Hypothalamus (tissue), 51 donors: ENCODE data around the gene PSMB7.
A peak's percentile ranks its signal among the peaks of the same experiment; 100 is the strongest.

Experiments used
- DNase-seq, 51 donors: peaks; one replicate each; lab custom pipeline; 2025; lab: John Stamatoyannopoulos, UW

Gene PSMB7

GRCh38 chr9:124359855-124360678 is 55.2 kb downstream of the PSMB7 start:
- DNase-seq: no peak

DNA sequence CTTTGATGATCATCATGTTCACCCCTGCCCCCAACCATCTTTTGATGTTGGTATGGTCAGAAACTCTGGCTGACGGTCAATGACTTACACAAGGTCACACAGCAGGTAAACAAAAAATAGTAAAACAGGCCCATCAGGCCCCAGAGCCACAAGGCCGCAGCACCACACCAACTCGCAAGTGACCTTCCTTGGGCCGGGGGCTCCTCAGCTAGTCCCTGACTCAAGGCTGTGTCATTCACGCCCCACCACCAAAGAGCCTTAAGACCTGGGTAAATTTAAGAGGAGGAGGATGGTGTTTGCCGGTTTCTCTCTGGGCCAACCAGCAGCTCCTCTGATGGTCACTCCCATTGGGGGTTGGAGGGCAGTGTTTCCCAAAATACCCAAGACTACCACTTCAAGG is 55.8 kb downstream of the PSMB7 start:
- DNase-seq: no peak

DNA sequence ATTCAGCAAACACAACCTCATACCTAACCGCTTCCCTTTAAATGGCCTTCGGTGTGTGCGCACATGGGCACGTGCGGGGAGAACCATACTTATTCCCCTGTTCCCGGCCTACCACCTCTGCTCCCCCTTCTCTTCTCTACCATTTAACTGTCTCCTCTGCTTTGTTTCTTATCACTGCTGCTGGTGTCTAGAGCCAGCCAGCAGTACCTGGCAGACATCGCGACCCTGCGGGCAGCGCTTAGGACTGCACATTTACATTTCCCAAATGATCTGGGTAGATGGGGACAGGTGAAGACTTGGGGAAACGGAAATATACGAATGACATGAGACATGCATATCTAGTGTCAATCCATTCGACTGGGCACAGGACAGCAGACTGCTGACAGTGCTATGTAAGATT is 56.6 kb downstream of the PSMB7 start:
- no peak for DNase-seq

DNA sequence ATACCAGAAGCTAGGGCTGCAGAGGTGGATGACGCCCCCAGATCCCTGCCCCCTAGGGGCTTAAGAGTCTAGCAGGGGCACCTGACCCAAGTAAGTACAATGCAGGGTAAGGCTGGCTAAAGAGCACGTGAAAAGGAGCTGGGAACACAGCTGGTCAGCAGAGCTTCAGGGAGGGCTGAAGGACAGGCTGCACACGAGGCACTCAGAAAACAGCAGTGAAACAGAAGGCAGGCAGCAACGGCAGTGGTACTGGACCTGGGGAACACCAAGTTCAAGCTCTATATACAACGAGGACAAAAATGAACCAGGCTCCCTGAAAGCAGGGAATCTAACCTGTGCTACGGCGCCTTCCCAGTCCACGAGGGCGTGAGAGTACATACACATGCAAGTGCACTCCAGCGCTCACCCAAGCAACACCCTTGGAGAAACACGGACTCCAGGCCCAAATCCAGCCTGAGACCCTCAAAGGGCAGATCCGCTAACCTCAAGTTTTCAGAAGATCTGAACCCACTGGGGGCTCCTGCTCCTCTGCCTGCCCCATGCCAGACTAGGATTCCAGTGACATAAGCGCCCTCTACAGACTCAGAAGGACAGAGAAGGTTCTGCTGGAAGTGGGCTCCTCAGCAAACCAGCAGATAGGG is 57.4 kb downstream of the PSMB7 start:
- DNase-seq: no peak

DNA sequence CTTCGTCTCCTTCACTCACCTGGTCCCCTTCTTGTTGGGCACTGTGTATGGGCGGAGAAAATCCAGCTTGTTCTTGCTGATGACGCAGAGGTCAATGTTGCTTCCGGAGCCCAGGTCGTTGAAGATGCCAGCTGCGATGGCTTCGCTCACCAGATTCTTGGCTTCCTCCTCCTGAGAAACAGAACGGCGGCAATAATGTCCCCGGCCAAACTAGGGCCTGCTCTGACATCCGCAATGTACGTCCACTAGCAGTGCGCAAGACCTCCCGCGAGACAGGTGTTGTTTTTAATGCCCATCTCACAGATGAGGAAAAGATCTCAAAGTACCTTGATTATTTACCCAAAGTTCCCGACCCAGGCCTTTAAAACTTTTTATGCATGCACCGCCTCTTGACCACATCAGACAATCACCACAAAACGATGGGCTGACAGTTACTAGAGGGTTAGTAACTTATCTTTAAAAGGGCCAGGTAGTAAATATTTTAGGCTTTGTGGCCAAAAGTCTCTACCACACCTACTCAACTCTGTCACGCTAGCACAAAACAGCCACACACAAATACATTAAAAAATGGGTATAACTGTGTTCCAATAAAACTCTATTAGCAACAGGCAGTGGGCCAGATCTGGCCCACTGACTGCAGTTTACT is 58.4 kb downstream of the PSMB7 start:
- no peak for DNase-seq

- no peak for DNase-seq
Observed at GRCh38 chr9:124355941-124356744, 59.1 kb downstream of the PSMB7 start.

GRCh38 chr9:124355039-124355940 is 60.0 kb downstream of the PSMB7 start:
- peak in 5 of 51 donors; percentile 21 to 58 (median 24) for DNase-seq

GRCh38 chr9:124354346-124355038 is 60.8 kb downstream of the PSMB7 start:
- DNase-seq: no peak

- DNase-seq: no peak
Observed at GRCh38 chr9:124353811-124354274, 61.4 kb downstream of the PSMB7 start.

DNA sequence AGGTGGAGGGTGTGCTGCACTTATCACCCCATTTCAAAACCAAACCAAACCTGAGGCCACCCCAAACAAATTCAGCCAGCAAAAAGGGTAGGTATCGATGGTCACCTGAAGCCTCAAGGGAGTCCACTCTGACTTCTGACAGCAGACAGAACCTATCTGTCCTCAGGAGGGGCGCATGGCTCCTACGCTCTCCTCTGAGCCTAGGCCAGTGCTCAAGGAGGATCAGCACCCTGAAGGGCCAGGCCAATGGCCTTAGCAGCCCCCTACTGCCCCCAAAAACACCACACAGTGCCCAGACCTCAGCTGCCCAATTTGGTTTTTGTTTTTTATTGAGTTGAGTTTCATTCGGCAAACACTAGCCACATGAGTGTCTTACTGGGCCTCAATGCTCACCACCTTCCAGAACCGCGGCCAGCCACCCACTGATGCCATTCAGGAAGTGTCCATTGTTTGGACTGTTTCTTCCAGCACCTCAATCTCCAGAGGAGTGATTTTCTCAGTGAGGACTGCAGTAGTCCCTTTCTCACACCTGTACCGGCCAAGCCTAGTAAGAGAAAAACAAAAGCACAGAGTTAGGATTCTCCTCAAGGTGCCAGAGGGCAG is 62.0 kb downstream of the PSMB7 start:
- DNase-seq: no peak

DNA sequence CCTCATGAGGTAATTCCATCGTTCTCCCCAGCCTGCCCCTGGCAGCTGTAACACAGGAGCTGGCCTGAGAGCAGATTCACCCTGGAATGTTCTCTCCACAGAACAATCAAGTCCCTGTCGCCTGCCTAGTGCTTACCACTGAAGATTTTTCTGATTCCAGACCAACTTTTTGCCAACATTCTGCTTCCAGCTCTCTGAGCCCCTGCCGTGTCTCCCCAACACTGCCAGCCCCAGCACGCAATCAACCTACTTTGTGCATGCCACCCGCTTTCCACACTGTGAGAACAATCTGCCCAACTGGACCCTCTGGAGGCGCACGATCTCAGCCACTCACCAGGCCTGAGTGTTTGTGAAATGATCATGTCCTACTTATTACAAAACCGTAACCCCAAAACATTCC is 62.6 kb downstream of the PSMB7 start:
- DNase-seq: peak in 4 of 51 donors; percentile 6 to 45 (median 26)

DNA sequence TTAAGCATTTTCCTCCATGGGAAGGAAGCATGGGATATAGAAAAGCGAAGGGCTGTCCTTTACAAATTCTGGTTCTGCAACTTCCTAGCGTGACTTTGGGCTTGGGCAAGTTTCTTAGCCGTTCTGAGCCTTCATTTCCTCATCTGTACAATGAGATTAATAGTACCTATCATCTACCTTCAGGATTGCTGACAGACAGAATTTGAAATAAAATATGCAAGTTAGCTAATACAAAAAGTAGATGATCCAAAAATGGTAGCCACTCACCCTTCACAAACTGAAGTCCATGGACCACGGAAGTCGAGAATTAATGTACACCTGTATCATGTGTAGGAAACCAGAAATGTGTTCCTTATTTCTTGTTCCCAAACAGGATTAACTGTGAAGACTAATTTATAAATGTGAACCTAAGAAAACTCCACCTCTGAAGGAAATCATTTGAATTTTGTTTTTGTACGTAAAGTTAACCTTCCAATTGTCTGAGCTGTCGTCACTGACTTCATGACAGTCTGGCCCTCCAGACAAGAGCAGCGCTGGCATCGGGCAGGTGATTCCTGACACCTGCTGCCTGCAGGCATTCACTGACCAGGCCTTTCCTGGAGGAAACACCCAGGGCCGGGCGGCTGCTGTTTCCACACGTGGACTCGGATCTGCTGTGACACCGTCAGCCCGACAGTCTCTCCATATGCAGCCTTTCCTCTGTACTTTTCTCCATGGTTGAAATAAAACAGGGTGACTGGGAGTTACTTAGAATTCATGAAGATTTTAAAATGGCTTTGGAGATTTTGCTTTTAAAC is 63.4 kb downstream of the PSMB7 start:
- DNase-seq: no peak

DNA sequence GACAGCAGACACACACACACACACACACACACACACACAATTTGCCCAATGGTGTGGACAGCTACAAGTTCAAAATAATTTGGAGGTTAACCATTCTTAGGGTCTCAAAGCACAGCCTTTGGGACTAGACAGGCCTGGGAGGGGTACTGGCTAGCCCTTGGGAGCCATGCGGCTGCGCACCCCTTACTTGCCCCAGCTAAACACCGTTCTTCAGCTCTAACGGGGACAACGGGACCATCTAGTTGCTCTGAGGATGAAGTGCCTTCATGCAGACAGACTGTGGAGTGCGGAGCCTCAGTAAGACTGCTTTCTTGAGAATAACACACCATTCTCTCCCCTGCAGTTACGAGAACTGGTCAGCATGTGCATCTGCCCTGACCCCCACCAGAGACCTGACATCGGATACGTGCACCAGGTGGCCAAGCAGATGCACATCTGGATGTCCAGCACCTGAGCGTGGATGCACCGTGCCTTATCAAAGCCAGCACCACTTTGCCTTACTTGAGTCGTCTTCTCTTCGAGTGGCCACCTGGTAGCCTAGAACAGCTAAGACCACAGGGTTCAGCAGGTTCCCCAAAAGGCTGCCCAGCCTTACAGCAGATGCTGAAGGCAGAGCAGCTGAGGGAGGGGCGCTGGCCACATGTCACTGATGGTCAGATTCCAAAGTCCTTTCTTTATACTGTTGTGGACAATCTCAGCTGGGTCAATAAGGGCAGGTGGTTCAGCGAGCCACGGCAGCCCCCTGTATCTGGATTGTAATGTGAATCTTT is 64.6 kb downstream of the PSMB7 start:
- DNase-seq: no peak

GRCh38 chr9:124349675-124350493 is 65.4 kb downstream of the PSMB7 start:
- DNase-seq: no peak

GRCh38 chr9:124349267-124349666 is 66.0 kb downstream of the PSMB7 start:
- DNase-seq: no peak

DNA sequence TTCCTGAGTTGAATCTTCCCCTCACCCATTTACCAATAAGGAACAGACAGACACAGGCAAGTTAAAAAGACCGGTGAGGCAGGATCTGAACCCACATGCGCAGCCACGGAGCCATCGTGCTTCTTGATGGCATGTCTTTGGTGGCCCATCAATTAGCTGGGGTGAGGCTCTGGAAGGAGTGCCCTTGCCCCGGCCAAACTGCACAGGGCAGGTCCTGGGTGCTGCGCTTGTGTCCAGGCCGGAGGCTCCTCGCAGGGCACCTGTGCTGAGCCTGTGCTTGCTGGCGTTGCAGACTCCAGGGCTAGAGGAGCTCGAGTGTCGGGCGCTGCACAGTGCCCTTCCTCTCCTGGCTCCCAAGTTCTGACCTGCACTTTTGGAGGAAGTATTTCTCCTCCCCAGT is 66.4 kb downstream of the PSMB7 start:
- DNase-seq: no peak
